Endothelial cell of umbilical vein (primary cell): ENCODE results near the gene SWT1. TPM values are rescaled to one million over a fixed set of nuclear protein-coding genes. Genes with fewer than 3 reads are reported as not detected.

ENCODE experiments used
- BruUV-seq: library from RNA; stranded (reverse); fragments of 400-500 nt; replicated peaks from 2 replicates; lab custom pipeline; 2021; lab: Mats Ljungman, UMichigan
- CTCF ChIA-PET: fragments of 300-600, 350-600 bp; sonication (Branson Sonifier 250); formaldehyde crosslinking; loops from one replicate; lab custom pipeline; 2021; ENCODE audit warnings: antibody characterized with exemption, inconsistent platforms; lab: Charles Lee
- POLR2A ChIA-PET: fragments of 300-600, 350-600 bp; sonication (Branson Sonifier 250); formaldehyde crosslinking; loops from one replicate; lab custom pipeline; 2021; ENCODE audit warnings: antibody characterized with exemption, inconsistent platforms; lab: Charles Lee
- DNase-seq: peaks from one replicate; pipeline ENCODE4 v3.0.0-alpha.2; 2011; ENCODE audit warnings: low read depth, low spot score
- FAIRE-seq: peaks from 2 replicates; lab custom pipeline; 2011; peaks lifted over from hg19 to GRCh38; lab: Jason Lieb, UNC
- H2AFZ ChIP-seq: 2 replicates; pipeline ENCODE4 v1.6.0; 2012; ENCODE audit warnings: low read depth, low read length, control low read depth, inconsistent platforms
- H3K27ac ChIP-seq: 2 replicates; pipeline ENCODE4 v1.5.1; 2011; ENCODE audit warnings: low read depth, mild to moderate bottlenecking, control low read depth, low read length, moderate library complexity; ENCODE audit not compliant: insufficient read depth
- H3K27me3 ChIP-seq, 2 experiments: 2 replicates each; pipeline versions ENCODE4 v1.6.0 to v1.6.1; 2011; ENCODE audit warnings: low read length in 2 of 2, mixed read lengths in 1 of 2; ENCODE audit not compliant: control insufficient read depth in 2 of 2, insufficient read depth in 2 of 2
- H3K36me3 ChIP-seq, 2 experiments: 2 replicates in 1 of 2; 3 replicates in 1 of 2; pipeline ENCODE4 v1.5.1; 2011; ENCODE audit warnings: low read length in 2 of 2, mild to moderate bottlenecking in 1 of 2, moderate library complexity in 1 of 2; ENCODE audit not compliant: control insufficient read depth in 2 of 2, insufficient read depth in 2 of 2; ENCODE audit errors: extremely low read depth in 1 of 2
- H3K4me1 ChIP-seq: 3 replicates; pipeline ENCODE4 v1.5.1; 2011; ENCODE audit warnings: mild to moderate bottlenecking, low read length; ENCODE audit not compliant: control insufficient read depth, insufficient read depth; ENCODE audit errors: extremely low read depth
- H3K4me2 ChIP-seq: 2 replicates; pipeline ENCODE4 v1.6.1; 2011; ENCODE audit warnings: low read length, control low read depth, mixed read lengths; ENCODE audit not compliant: insufficient read depth
- H3K4me3 ChIP-seq, 3 experiments: fragments of 200-600 bp in 1 of 3; sonication (generic), shearing (Covaris generic) in 1 of 3; replicated peaks in 1 of 3; 2 replicates each; pipeline ENCODE4 v1.5.1; 2011 to 2016; ENCODE audit warnings: control low read depth in 3 of 3, low read length in 3 of 3, mild to moderate bottlenecking in 2 of 3, inconsistent platforms in 1 of 3, low read depth in 1 of 3, moderate library complexity in 1 of 3; ENCODE audit not compliant: insufficient read depth in 1 of 3
- H3K79me2 ChIP-seq: 2 replicates; pipeline ENCODE4 v1.6.0; 2012; ENCODE audit warnings: low read length, inconsistent platforms; ENCODE audit not compliant: control insufficient read depth, insufficient read depth
- H3K9ac ChIP-seq: replicated peaks from 2 replicates; pipeline ENCODE3; 2011; ENCODE audit warnings: low read length, control low read depth; ENCODE audit not compliant: insufficient read depth; ENCODE audit errors: extremely low read depth
- H3K9me1 ChIP-seq: replicated peaks from 3 replicates; pipeline ENCODE4 v1.6.0; 2011; ENCODE audit warnings: mild to moderate bottlenecking, low read length; ENCODE audit not compliant: control insufficient read depth, insufficient read depth; ENCODE audit errors: extremely low read depth
- H3K9me3 ChIP-seq: replicated peaks from 2 replicates; pipeline ENCODE4 v1.5.1; 2012; ENCODE audit warnings: low read length, inconsistent platforms; ENCODE audit not compliant: control insufficient read depth, insufficient read depth
- H4K20me1 ChIP-seq: replicated peaks from 2 replicates; pipeline ENCODE3; 2011; ENCODE audit warnings: mild to moderate bottlenecking, low read length; ENCODE audit not compliant: control insufficient read depth, insufficient read depth; ENCODE audit errors: extremely low read depth
- CTCF ChIP-seq, 2 donors: IDR thresholded peaks; 1 replicate in 1 of 2; 2 replicates in 1 of 2; pipeline ENCODE4 v1.5.1; 2011; ENCODE audit warnings: low read length in 2 of 2, mild to moderate bottlenecking in 2 of 2, moderate library complexity in 2 of 2, control low read depth in 1 of 2, inconsistent platforms in 1 of 2, low read depth in 1 of 2; ENCODE audit not compliant: insufficient read depth in 1 of 2; ENCODE audit errors: extremely low read depth in 1 of 2
- FOS ChIP-seq: IDR thresholded peaks from 2 replicates; pipeline ENCODE4 v1.6.1; 2011; ENCODE audit warnings: mild to moderate bottlenecking, low read length, moderate library complexity, borderline replicate concordance; ENCODE audit not compliant: insufficient read depth
- dilution Hi-C: fragments of 300-500 bp; cut with MboI; formaldehyde crosslinking; loops from one replicate; pipeline ENCODE4 v1.15.0; 2019; ENCODE audit warnings: low sequenced_read_pairs; ENCODE audit not compliant: extremely low pct_ligation_motif_present
- intact Hi-C: fragments of 100-400 bp; cut with micrococcal nuclease; formaldehyde crosslinking; loops from one replicate; pipeline ENCODE4 v1.10.0; 2022
- polyA plus RNA-seq, 4 experiments: library from polyadenylated mRNA; depleted of rRNA in 3 of 4; stranded (reverse) in 3 of 4; unstranded in 1 of 4; fragments of >200 nt; gene quantifications; 2 replicates each; pipeline versions ENCODE4 v1.2.1 to v1.2.3, GENCODE V29; 2011 to 2012; ENCODE audit warnings: missing spikeins in 1 of 4
- total RNA-seq: library from RNA; stranded (reverse); gene quantifications from 2 replicates; pipeline ENCODE4 v1.2.3, GENCODE V29; 2021

The SWT1 gene
- total and polyA plus RNA-seq, 2 donors (not counting 3 experiments of a cell fraction or from before 2014, with no cell fraction given) = 1.0 to 4.3 TPM

GRCh38 chr1:185295091-185295490 lies 138.1 kb downstream of the SWT1 start:
- CTCF ChIA-PET = no interaction called here
- BruUV-seq = no TSS peak
- POLR2A ChIA-PET = no interaction called here

More at GRCh38 chr1:185295091-185295490, 138.1 kb downstream of the SWT1 start:
- H3K79me2 ChIP-seq = no peaks in the 10 kb centered on the region
- no peak for DNase-seq
- no peaks in the 10 kb centered on the region for H3K27me3 ChIP-seq
- H3K9me1 ChIP-seq = no peaks in the 10 kb centered on the region
- H3K4me2 ChIP-seq = no peak overlapping the region
- no peak overlapping the region for H3K4me3 ChIP-seq
- no peak overlapping the region for H3K27ac ChIP-seq
- no peaks in the 10 kb centered on the region for H3K9me3 ChIP-seq
- no peaks in the 10 kb centered on the region for H3K4me1 ChIP-seq
- no peak for FAIRE-seq
- dilution Hi-C loops = no loop called here
- TF ChIP-seq CTCF (IDR thresholded peaks at IDR 0.05; ENCODE audit: extremely low read depth in 1 of 2, insufficient read depth in 1 of 2, low read depth in 1 of 2, low read length in 2 of 2) (no peak), FOS (no peak)
- H3K9ac ChIP-seq = no peak overlapping the region
- H4K20me1 ChIP-seq = no peaks in the 10 kb centered on the region
- H3K36me3 ChIP-seq = peaks cover 16 to 31% of the 10 kb centered on the region in 2 experiments
- no peak overlapping the region for H2AFZ ChIP-seq
- intact Hi-C loops = loop anchor here (5.0 to 10.0 kb wide), 2 partner anchors 488 to 1060 kb away; no protein-coding TSS in a partner anchor
